ENCODE measurements around the gene GALNT7.

GALNT7 gene

DNA sequence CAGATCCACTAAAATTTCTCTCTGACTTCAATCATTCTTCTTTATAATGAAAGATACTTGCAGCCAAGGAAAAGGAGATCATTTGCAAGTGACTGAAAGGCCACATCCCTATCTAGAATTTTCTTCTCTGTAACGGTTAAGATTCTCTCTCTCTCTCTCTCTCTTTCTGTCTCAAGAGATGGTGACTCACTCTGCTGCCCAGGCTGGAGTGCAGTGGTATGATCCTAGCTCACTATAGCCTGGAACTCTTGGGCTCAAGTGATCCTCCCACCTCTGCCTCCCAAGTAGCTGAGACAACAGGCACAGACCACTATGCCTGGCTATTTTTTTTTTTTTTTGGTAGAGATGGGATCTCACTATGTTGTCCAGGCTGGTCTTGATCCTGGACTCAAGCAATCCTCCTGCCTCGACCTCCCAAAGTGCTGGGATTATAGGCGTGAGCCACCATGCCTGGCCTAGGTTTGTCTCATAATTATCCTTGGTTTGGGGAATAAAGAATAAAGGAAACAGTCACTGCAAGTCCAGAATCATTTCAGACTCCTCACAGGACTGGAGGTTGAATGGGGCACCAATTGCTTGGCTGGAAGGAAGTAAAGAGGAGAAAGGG, 33.3 kb upstream of the GALNT7 start:
- H3K4me3 ChIP-seq (ENCODE audit: low read depth in 1 of 2, low read length in 2 of 2) = no peak overlapping the region
- H3K27me3 ChIP-seq (ENCODE audit: control insufficient read depth in 1 of 2, insufficient read depth in 2 of 2, low read length in 2 of 2) = no peaks in the 10 kb centered on the region
- no peak overlapping the region for H3K27ac ChIP-seq (ENCODE audit: low read depth, low read length)
- H3K36me3 ChIP-seq (ENCODE audit: control insufficient read depth in 1 of 2, insufficient read depth in 2 of 2, low read length in 2 of 2) = no peaks in the 10 kb centered on the region
- H3K9ac ChIP-seq (ENCODE audit: low read depth in 1 of 2, low read length in 2 of 2) = no peak overlapping the region
- no peaks in the 10 kb centered on the region for H3K9me3 ChIP-seq (ENCODE audit: control insufficient read depth in 1 of 2, low read length in 2 of 2)
- H3K4me1 ChIP-seq (ENCODE audit: control insufficient read depth in 1 of 2, insufficient read depth in 2 of 2, low read length in 2 of 2) = no peaks in the 10 kb centered on the region

- Histone ChIP-seq H3K27me3 (ENCODE audit: control insufficient read depth in 1 of 2, insufficient read depth in 2 of 2, low read length in 2 of 2) (no peaks in the 10 kb centered on the region), H3K36me3 (ENCODE audit: control insufficient read depth in 1 of 2, insufficient read depth in 2 of 2, low read length in 2 of 2) (no peaks in the 10 kb centered on the region), H3K27ac (ENCODE audit: low read depth, low read length) (no peak overlapping the region), H3K4me3 (ENCODE audit: low read depth in 1 of 2, low read length in 2 of 2) (no peak overlapping the region), H3K4me1 (ENCODE audit: control insufficient read depth in 1 of 2, insufficient read depth in 2 of 2, low read length in 2 of 2) (no peaks in the 10 kb centered on the region), H3K9me3 (ENCODE audit: control insufficient read depth in 1 of 2, low read length in 2 of 2) (no peaks in the 10 kb centered on the region), H3K9ac (ENCODE audit: low read depth in 1 of 2, low read length in 2 of 2) (no peak overlapping the region)
Observed at GRCh38 chr4:173138624-173139023, 30.0 kb upstream of the GALNT7 start.

DNA sequence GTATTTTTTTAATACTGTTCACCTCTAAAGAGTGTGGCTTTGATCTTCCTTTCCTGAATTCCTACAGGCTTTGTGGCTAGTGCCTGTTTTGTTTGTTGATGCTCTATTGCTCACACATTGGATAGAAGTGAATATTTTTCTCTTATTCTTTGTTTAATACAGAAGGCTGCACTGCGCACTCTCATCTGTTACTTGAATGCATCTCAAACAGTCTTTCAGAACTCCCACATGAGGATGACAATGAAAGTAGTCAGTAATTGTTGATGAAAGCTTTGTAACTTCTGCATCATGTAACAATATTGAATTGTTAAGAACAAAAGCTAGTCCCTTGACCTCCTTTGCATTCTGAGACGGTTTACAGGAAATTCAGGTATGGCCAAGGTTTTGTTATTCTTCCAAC, 29.1 kb upstream of the GALNT7 start:
- no peaks in the 10 kb centered on the region for H3K4me1 ChIP-seq (ENCODE audit: control insufficient read depth in 1 of 2, insufficient read depth in 2 of 2, low read length in 2 of 2)
- H3K27me3 ChIP-seq (ENCODE audit: control insufficient read depth in 1 of 2, insufficient read depth in 2 of 2, low read length in 2 of 2) = no peaks in the 10 kb centered on the region
- H3K9me3 ChIP-seq (ENCODE audit: control insufficient read depth in 1 of 2, low read length in 2 of 2) = no peaks in the 10 kb centered on the region

GRCh38 chr4:173145131-173145530, 23.5 kb upstream of the GALNT7 start:
- Histone ChIP-seq H3K36me3 (ENCODE audit: control insufficient read depth in 1 of 2, insufficient read depth in 2 of 2, low read length in 2 of 2) (no peaks in the 10 kb centered on the region), H3K27ac (ENCODE audit: low read depth, low read length) (no peak overlapping the region), H3K9me3 (ENCODE audit: control insufficient read depth in 1 of 2, low read length in 2 of 2) (no peaks in the 10 kb centered on the region), H3K4me3 (ENCODE audit: low read depth in 1 of 2, low read length in 2 of 2) (no peak overlapping the region), H3K27me3 (ENCODE audit: control insufficient read depth in 1 of 2, insufficient read depth in 2 of 2, low read length in 2 of 2) (no peaks in the 10 kb centered on the region), H3K9ac (ENCODE audit: low read depth in 1 of 2, low read length in 2 of 2) (no peak overlapping the region), H3K4me1 (ENCODE audit: control insufficient read depth in 1 of 2, insufficient read depth in 2 of 2, low read length in 2 of 2) (no peaks in the 10 kb centered on the region)

More for the DNA sequence above, 29.1 kb upstream of the GALNT7 start:
- Histone ChIP-seq H3K36me3 (ENCODE audit: control insufficient read depth in 1 of 2, insufficient read depth in 2 of 2, low read length in 2 of 2) (no peaks in the 10 kb centered on the region), H3K4me3 (ENCODE audit: low read depth in 1 of 2, low read length in 2 of 2) (no peak overlapping the region), H3K27ac (ENCODE audit: low read depth, low read length) (no peak overlapping the region), H3K9ac (ENCODE audit: low read depth in 1 of 2, low read length in 2 of 2) (no peak overlapping the region)

DNA sequence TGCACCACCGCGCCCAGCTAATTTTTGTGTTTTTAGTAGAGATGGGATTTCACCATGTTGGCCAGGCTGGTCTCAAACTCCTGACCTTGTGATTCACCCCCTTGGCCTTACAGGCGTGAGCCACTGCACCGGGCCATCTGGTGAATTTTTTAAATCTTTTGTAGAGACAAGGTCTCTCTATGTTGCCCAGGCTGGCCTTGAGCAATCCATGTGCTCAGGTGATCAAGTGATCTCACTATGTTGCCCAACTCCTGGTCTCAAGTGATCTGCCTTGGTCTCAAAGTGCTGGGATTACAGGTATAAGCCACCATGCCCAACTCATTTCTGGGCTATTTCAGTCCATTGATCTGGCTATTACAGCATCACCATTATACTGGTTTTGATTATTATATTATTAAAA, 22.2 kb upstream of the GALNT7 start:
- H3K4me1 ChIP-seq (ENCODE audit: control insufficient read depth in 1 of 2, insufficient read depth in 2 of 2, low read length in 2 of 2) = no peaks in the 10 kb centered on the region
- no peaks in the 10 kb centered on the region for H3K36me3 ChIP-seq (ENCODE audit: control insufficient read depth in 1 of 2, insufficient read depth in 2 of 2, low read length in 2 of 2)
- H3K9me3 ChIP-seq (ENCODE audit: control insufficient read depth in 1 of 2, low read length in 2 of 2) = no peaks in the 10 kb centered on the region

DNA sequence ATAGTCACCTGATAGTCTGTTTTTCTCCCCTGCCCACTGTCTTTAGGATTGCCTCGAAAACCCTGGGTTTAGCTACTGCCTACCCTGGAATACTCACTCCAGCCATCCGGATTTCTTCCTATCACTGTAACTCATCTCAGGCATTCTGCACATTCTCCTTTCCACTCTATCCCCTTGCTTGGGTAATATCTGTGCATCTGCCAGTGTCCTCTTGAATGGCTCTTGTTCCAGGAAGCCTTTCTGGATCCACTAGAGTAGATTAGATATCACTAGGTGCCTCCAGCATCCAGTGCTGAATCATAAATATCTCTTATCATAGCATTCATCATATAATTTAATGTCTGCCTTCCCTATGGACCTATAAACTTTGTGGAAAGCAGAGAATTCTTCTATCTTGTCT, 17.1 kb upstream of the GALNT7 start:
- no peaks in the 10 kb centered on the region for H3K9me3 ChIP-seq (ENCODE audit: control insufficient read depth in 1 of 2, low read length in 2 of 2)
- H3K9ac ChIP-seq (ENCODE audit: low read depth in 1 of 2, low read length in 2 of 2) = no peak overlapping the region
- no peak overlapping the region for H3K27ac ChIP-seq (ENCODE audit: low read depth, low read length)
- no peaks in the 10 kb centered on the region for H3K27me3 ChIP-seq (ENCODE audit: control insufficient read depth in 1 of 2, insufficient read depth in 2 of 2, low read length in 2 of 2)
- H3K4me1 ChIP-seq (ENCODE audit: control insufficient read depth in 1 of 2, insufficient read depth in 2 of 2, low read length in 2 of 2) = peaks cover 0 to 4% of the 10 kb centered on the region in 2 donors
- H3K36me3 ChIP-seq (ENCODE audit: control insufficient read depth in 1 of 2, insufficient read depth in 2 of 2, low read length in 2 of 2) = no peaks in the 10 kb centered on the region
- no peak overlapping the region for H3K4me3 ChIP-seq (ENCODE audit: low read depth in 1 of 2, low read length in 2 of 2)

More for the DNA sequence above, 22.2 kb upstream of the GALNT7 start:
- Histone ChIP-seq H3K27ac (ENCODE audit: low read depth, low read length) (no peak overlapping the region), H3K9ac (ENCODE audit: low read depth in 1 of 2, low read length in 2 of 2) (no peak overlapping the region), H3K27me3 (ENCODE audit: control insufficient read depth in 1 of 2, insufficient read depth in 2 of 2, low read length in 2 of 2) (no peaks in the 10 kb centered on the region), H3K4me3 (ENCODE audit: low read depth in 1 of 2, low read length in 2 of 2) (no peak overlapping the region)

DNA sequence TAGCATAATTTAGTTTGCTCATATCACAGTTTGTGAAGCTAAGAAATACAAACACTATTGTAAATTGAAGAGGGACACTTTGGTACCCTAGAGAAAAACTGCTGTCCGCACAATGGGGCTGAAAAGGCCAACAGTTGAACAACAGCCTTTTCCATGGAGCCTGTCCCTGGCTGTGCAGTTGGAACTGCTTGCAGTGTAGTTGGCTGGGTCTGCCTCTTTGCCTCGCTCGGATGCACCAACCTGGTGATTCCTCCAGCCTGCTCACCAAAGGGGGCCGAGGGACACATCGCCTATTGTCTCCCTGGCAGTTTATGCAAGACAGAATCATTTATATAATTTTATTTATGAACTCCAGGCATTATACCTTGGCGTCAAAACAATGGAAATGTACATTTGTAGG, 16.5 kb upstream of the GALNT7 start:
- H3K36me3 ChIP-seq (ENCODE audit: control insufficient read depth in 1 of 2, insufficient read depth in 2 of 2, low read length in 2 of 2) = no peaks in the 10 kb centered on the region
- H3K4me3 ChIP-seq (ENCODE audit: low read depth in 1 of 2, low read length in 2 of 2) = no peak overlapping the region
- no peak overlapping the region for H3K27ac ChIP-seq (ENCODE audit: low read depth, low read length)
- H3K9ac ChIP-seq (ENCODE audit: low read depth in 1 of 2, low read length in 2 of 2) = no peak overlapping the region
- peaks cover 0 to 4% of the 10 kb centered on the region in 2 donors for H3K4me1 ChIP-seq (ENCODE audit: control insufficient read depth in 1 of 2, insufficient read depth in 2 of 2, low read length in 2 of 2)
- H3K27me3 ChIP-seq (ENCODE audit: control insufficient read depth in 1 of 2, insufficient read depth in 2 of 2, low read length in 2 of 2) = no peaks in the 10 kb centered on the region
- H3K9me3 ChIP-seq (ENCODE audit: control insufficient read depth in 1 of 2, low read length in 2 of 2) = no peaks in the 10 kb centered on the region

GRCh38 chr4:173153445-173153844, 15.2 kb upstream of the GALNT7 start:
- H3K27me3 ChIP-seq (ENCODE audit: control insufficient read depth in 1 of 2, insufficient read depth in 2 of 2, low read length in 2 of 2) = no peaks in the 10 kb centered on the region
- no peaks in the 10 kb centered on the region for H3K36me3 ChIP-seq (ENCODE audit: control insufficient read depth in 1 of 2, insufficient read depth in 2 of 2, low read length in 2 of 2)
- H3K9me3 ChIP-seq (ENCODE audit: control insufficient read depth in 1 of 2, low read length in 2 of 2) = no peaks in the 10 kb centered on the region
- H3K4me3 ChIP-seq (ENCODE audit: low read depth in 1 of 2, low read length in 2 of 2) = no peak overlapping the region
- no peak overlapping the region for H3K27ac ChIP-seq (ENCODE audit: low read depth, low read length)
- peaks cover 0 to 4% of the 10 kb centered on the region in 2 donors for H3K4me1 ChIP-seq (ENCODE audit: control insufficient read depth in 1 of 2, insufficient read depth in 2 of 2, low read length in 2 of 2)
- no peak overlapping the region for H3K9ac ChIP-seq (ENCODE audit: low read depth in 1 of 2, low read length in 2 of 2)

- Histone ChIP-seq H3K4me3 (ENCODE audit: low read depth in 1 of 2, low read length in 2 of 2) (no peak overlapping the region), H3K9ac (ENCODE audit: low read depth in 1 of 2, low read length in 2 of 2) (no peak overlapping the region)
Observed at GRCh38 chr4:173159791-173160190, 8.8 kb upstream of the GALNT7 start.

DNA sequence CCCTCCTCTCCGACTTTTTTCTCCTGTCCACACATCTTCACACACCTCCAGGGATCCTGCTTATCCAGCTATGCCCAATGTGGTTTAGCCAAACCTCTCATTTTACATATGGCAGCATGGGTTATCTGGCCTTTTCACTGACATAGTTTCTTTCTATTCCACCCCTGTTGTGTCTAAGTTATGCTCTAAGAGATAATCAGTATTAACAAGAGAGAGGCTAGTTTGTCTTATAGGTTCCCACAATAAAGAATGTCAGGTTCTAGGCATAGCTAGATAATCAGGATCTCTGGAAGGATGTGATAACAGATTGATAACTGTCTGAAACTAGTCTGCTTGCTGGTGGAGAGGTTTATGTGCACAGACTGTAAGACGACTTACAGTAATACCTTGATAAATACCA, 7.7 kb upstream of the GALNT7 start:
- H3K36me3 ChIP-seq (ENCODE audit: control insufficient read depth in 1 of 2, insufficient read depth in 2 of 2, low read length in 2 of 2) = no peaks in the 10 kb centered on the region
- H3K4me3 ChIP-seq (ENCODE audit: low read depth in 1 of 2, low read length in 2 of 2) = no peak overlapping the region
- no peaks in the 10 kb centered on the region for H3K9me3 ChIP-seq (ENCODE audit: control insufficient read depth in 1 of 2, low read length in 2 of 2)
- H3K9ac ChIP-seq (ENCODE audit: low read depth in 1 of 2, low read length in 2 of 2) = no peak overlapping the region
- no peaks in the 10 kb centered on the region for H3K27me3 ChIP-seq (ENCODE audit: control insufficient read depth in 1 of 2, insufficient read depth in 2 of 2, low read length in 2 of 2)
- no peak overlapping the region for H3K27ac ChIP-seq (ENCODE audit: low read depth, low read length)
- H3K4me1 ChIP-seq (ENCODE audit: control insufficient read depth in 1 of 2, insufficient read depth in 2 of 2, low read length in 2 of 2) = no peaks in the 10 kb centered on the region

More at GRCh38 chr4:173159791-173160190, 8.8 kb upstream of the GALNT7 start:
- Histone ChIP-seq H3K27me3 (ENCODE audit: control insufficient read depth in 1 of 2, insufficient read depth in 2 of 2, low read length in 2 of 2) (no peaks in the 10 kb centered on the region), H3K4me1 (ENCODE audit: control insufficient read depth in 1 of 2, insufficient read depth in 2 of 2, low read length in 2 of 2) (no peaks in the 10 kb centered on the region), H3K36me3 (ENCODE audit: control insufficient read depth in 1 of 2, insufficient read depth in 2 of 2, low read length in 2 of 2) (no peaks in the 10 kb centered on the region), H3K9me3 (ENCODE audit: control insufficient read depth in 1 of 2, low read length in 2 of 2) (no peaks in the 10 kb centered on the region), H3K27ac (ENCODE audit: low read depth, low read length) (no peak overlapping the region)

GRCh38 chr4:173161311-173161710, 7.3 kb upstream of the GALNT7 start:
- H3K9ac ChIP-seq (ENCODE audit: low read depth in 1 of 2, low read length in 2 of 2) = no peak overlapping the region
- H3K4me3 ChIP-seq (ENCODE audit: low read depth in 1 of 2, low read length in 2 of 2) = no peak overlapping the region
- H3K9me3 ChIP-seq (ENCODE audit: control insufficient read depth in 1 of 2, low read length in 2 of 2) = no peaks in the 10 kb centered on the region
- H3K27ac ChIP-seq (ENCODE audit: low read depth, low read length) = no peak overlapping the region
- H3K4me1 ChIP-seq (ENCODE audit: control insufficient read depth in 1 of 2, insufficient read depth in 2 of 2, low read length in 2 of 2) = no peaks in the 10 kb centered on the region
- no peaks in the 10 kb centered on the region for H3K27me3 ChIP-seq (ENCODE audit: control insufficient read depth in 1 of 2, insufficient read depth in 2 of 2, low read length in 2 of 2)
- no peaks in the 10 kb centered on the region for H3K36me3 ChIP-seq (ENCODE audit: control insufficient read depth in 1 of 2, insufficient read depth in 2 of 2, low read length in 2 of 2)
